ENCODE data around the gene MTF2. TPM values are rescaled to one million over a fixed set of nuclear protein-coding genes. Genes with fewer than 3 reads are reported as not detected.

Gene MTF2
- total RNA-seq, 1 donor from 2014 or later: 56.4 TPM

DNA sequence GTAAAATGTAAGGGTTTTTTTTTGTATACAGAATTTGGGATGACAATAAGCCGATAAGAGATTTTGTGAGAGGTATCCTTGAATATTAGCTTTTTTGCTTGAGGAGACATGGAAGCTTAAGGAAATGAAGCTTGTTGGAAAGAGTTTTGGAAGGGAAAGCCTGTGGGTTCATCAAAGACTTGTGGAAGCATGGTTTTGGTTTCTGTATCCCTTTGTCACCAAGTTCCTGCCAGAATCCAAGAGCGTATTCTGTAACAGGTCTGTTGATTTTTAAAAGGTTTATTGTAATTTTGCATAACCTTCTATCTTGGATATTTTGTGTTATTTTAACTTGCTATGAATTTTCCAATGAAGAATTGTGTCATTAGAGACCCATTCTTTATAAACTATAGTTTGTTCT, 63.1 kb downstream of the MTF2 start:
- H4K20me1 ChIP-seq (ENCODE audit: insufficient read depth, low read length): no peaks in the 10 kb centered on the region
- Mint-ChIP-seq H3K27ac (ENCODE audit: unreplicated experiment) (no peak overlapping the region), H3K27me3 (ENCODE audit: low read depth, unreplicated experiment) (no peaks in the 10 kb centered on the region), H3K36me3 (ENCODE audit: low read depth, unreplicated experiment) (peaks cover 4% of the 10 kb centered on the region), H3K4me1 (ENCODE audit: low read depth, unreplicated experiment) (peaks cover 22% of the 10 kb centered on the region), H3K9me3 (ENCODE audit: unreplicated experiment) (no peaks in the 10 kb centered on the region), H3K4me3 (ENCODE audit: unreplicated experiment) (no peak overlapping the region)
- H2AFZ ChIP-seq (ENCODE audit: low read depth, low read length): no peak overlapping the region
- DNase-seq (ENCODE audit: low read depth) (no peak), FAIRE-seq (no peak)
- no peak overlapping the region for H3K27ac ChIP-seq (ENCODE audit: low read depth, low read length)
- no peaks in the 10 kb centered on the region for H3K9me3 ChIP-seq (ENCODE audit: insufficient read depth, low read depth, low read length)
- H3K4me2 ChIP-seq (ENCODE audit: low read length): no peak overlapping the region
- H3K9ac ChIP-seq (ENCODE audit: low read length): no peak overlapping the region
- H3K36me3 ChIP-seq (ENCODE audit: insufficient read depth, low read length): peaks cover 13% of the 10 kb centered on the region
- no peaks in the 10 kb centered on the region for H3K79me2 ChIP-seq (ENCODE audit: insufficient read depth, low read length)
- no peak overlapping the region for H3K4me3 ChIP-seq (ENCODE audit: insufficient read depth, low read depth, low read length)
- no peaks in the 10 kb centered on the region for H3K4me1 ChIP-seq (ENCODE audit: insufficient read depth, low read length)
- H3K27me3 ChIP-seq (ENCODE audit: insufficient read depth, low read length): no peaks in the 10 kb centered on the region
- TF ChIP-seq EZH2 (IDR thresholded peaks at IDR 0.05; ENCODE audit: insufficient read depth, low read length): no peak
- TF ChIP-seq, protein P1, sequence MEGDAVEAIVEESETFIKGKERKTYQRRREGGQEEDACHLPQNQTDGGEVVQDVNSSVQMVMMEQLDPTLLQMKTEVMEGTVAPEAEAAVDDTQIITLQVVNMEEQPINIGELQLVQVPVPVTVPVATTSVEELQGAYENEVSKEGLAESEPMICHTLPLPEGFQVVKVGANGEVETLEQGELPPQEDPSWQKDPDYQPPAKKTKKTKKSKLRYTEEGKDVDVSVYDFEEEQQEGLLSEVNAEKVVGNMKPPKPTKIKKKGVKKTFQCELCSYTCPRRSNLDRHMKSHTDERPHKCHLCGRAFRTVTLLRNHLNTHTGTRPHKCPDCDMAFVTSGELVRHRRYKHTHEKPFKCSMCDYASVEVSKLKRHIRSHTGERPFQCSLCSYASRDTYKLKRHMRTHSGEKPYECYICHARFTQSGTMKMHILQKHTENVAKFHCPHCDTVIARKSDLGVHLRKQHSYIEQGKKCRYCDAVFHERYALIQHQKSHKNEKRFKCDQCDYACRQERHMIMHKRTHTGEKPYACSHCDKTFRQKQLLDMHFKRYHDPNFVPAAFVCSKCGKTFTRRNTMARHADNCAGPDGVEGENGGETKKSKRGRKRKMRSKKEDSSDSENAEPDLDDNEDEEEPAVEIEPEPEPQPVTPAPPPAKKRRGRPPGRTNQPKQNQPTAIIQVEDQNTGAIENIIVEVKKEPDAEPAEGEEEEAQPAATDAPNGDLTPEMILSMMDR (IDR thresholded peaks at IDR 0.05; ENCODE audit: insufficient read depth, low read depth, low read length): no peak

DNA sequence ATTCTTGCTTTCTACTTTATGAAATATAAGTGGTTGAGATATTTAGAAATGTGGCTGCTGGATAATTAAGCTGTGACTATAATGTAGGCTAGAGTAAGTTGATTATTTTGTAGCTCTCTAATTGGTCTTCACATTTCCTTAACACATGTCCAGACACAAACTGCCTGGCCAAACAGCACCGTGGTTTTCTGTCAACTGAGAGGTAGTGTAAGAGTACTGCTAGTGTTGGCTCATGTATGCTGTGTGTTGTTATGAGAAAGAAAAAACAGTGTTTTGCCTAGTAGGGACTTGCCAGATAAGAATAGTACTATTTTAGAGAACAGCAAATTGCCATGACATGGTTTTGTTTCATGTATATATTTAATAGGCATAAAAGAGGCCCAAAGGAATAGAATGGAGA, 64.1 kb downstream of the MTF2 start:
- Histone ChIP-seq H3K4me3 (ENCODE audit: insufficient read depth, low read depth, low read length) (no peak overlapping the region), H3K4me2 (ENCODE audit: low read length) (no peak overlapping the region), H3K79me2 (ENCODE audit: insufficient read depth, low read length) (no peaks in the 10 kb centered on the region), H2AFZ (ENCODE audit: low read depth, low read length) (no peak overlapping the region), H3K4me1 (ENCODE audit: insufficient read depth, low read length) (no peaks in the 10 kb centered on the region), H3K9ac (ENCODE audit: low read length) (no peak overlapping the region), H4K20me1 (ENCODE audit: insufficient read depth, low read length) (peaks cover 6% of the 10 kb centered on the region), H3K36me3 (ENCODE audit: insufficient read depth, low read length) (peaks cover 17% of the 10 kb centered on the region), H3K9me3 (ENCODE audit: insufficient read depth, low read depth, low read length) (no peaks in the 10 kb centered on the region), H3K27ac (ENCODE audit: low read depth, low read length) (no peak overlapping the region), H3K27me3 (ENCODE audit: insufficient read depth, low read length) (no peaks in the 10 kb centered on the region)
- DNase-seq (ENCODE audit: low read depth) (peak; percentile 10), FAIRE-seq (no peak)
- Mint-ChIP-seq H3K27ac (ENCODE audit: unreplicated experiment) (no peak overlapping the region), H3K4me3 (ENCODE audit: unreplicated experiment) (no peak overlapping the region), H3K9me3 (ENCODE audit: unreplicated experiment) (no peaks in the 10 kb centered on the region), H3K36me3 (ENCODE audit: low read depth, unreplicated experiment) (peaks cover 4% of the 10 kb centered on the region), H3K4me1 (ENCODE audit: low read depth, unreplicated experiment) (peaks cover 24% of the 10 kb centered on the region), H3K27me3 (ENCODE audit: low read depth, unreplicated experiment) (no peaks in the 10 kb centered on the region)
- TF ChIP-seq, protein P1 (IDR thresholded peaks at IDR 0.05; ENCODE audit: insufficient read depth, low read depth, low read length): no peak
- no peak for TF ChIP-seq EZH2 (IDR thresholded peaks at IDR 0.05; ENCODE audit: insufficient read depth, low read length)

DNA sequence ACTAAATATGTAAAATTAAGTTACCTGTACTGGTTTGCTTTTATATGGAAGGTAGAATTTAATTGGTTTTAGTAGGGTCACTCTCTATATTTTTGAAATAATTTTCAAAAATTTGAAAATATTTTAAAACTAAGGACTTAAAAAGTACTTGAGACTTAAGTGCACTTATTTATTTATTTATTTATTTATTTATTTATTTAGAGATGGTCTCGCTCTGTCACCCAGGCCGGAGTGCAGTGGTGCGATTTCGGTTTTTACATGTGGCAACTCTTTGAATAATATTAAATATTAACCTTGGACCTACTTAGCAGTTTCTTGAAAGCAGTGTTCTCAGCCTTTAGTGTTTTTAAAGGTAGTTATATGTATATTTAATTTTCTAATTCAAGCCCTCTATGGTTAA, 64.7 kb downstream of the MTF2 start:
- Mint-ChIP-seq H3K27ac (ENCODE audit: unreplicated experiment) (no peak overlapping the region), H3K4me3 (ENCODE audit: unreplicated experiment) (no peak overlapping the region), H3K36me3 (ENCODE audit: low read depth, unreplicated experiment) (peaks cover 6% of the 10 kb centered on the region), H3K4me1 (ENCODE audit: low read depth, unreplicated experiment) (peaks cover 24% of the 10 kb centered on the region), H3K27me3 (ENCODE audit: low read depth, unreplicated experiment) (no peaks in the 10 kb centered on the region), H3K9me3 (ENCODE audit: unreplicated experiment) (no peaks in the 10 kb centered on the region)
- no peak for TF ChIP-seq EZH2 (IDR thresholded peaks at IDR 0.05; ENCODE audit: insufficient read depth, low read length)
- TF ChIP-seq, protein P1 (IDR thresholded peaks at IDR 0.05; ENCODE audit: insufficient read depth, low read depth, low read length): no peak
- no peaks in the 10 kb centered on the region for H3K79me2 ChIP-seq (ENCODE audit: insufficient read depth, low read length)
- H3K27ac ChIP-seq (ENCODE audit: low read depth, low read length): no peak overlapping the region
- no peak overlapping the region for H3K4me3 ChIP-seq (ENCODE audit: insufficient read depth, low read depth, low read length)
- no peak for DNase-seq (ENCODE audit: low read depth)
- H3K4me1 ChIP-seq (ENCODE audit: insufficient read depth, low read length): no peaks in the 10 kb centered on the region
- peaks cover 12% of the 10 kb centered on the region for H4K20me1 ChIP-seq (ENCODE audit: insufficient read depth, low read length)
- no peak for FAIRE-seq
- H2AFZ ChIP-seq (ENCODE audit: low read depth, low read length): no peak overlapping the region
- no peak overlapping the region for H3K9ac ChIP-seq (ENCODE audit: low read length)
- no peaks in the 10 kb centered on the region for H3K9me3 ChIP-seq (ENCODE audit: insufficient read depth, low read depth, low read length)
- H3K36me3 ChIP-seq (ENCODE audit: insufficient read depth, low read length): peaks cover 14% of the 10 kb centered on the region
- no peaks in the 10 kb centered on the region for H3K27me3 ChIP-seq (ENCODE audit: insufficient read depth, low read length)
- H3K4me2 ChIP-seq (ENCODE audit: low read length): no peak overlapping the region
